B cell (primary cell): ENCODE results near the gene NAGPA. TPM values are rescaled to one million over a fixed set of nuclear protein-coding genes. Genes with fewer than 3 reads are reported as not detected.
A peak's percentile ranks its signal among the peaks of the same experiment; 100 is the strongest.

ENCODE experiments used
- ATAC-seq: fragments of 200-7000 bp; cut with Tn5 transposase; one replicate; pipeline ENCODE4 v1.10.0; 2021; ENCODE audit warnings: low read depth, mild to moderate bottlenecking, moderate number of reproducible peaks, moderate library complexity
- CTCF ChIA-PET: fragments of 350-600 bp; sonication (Branson Sonifier 250); formaldehyde crosslinking; loops from one replicate; lab custom pipeline; 2021; ENCODE audit warnings: antibody characterized with exemption, inconsistent platforms; lab: Charles Lee
- POLR2A ChIA-PET: fragments of 350-600 bp; sonication (Branson Sonifier 250); formaldehyde crosslinking; loops from one replicate; lab custom pipeline; 2021; ENCODE audit warnings: antibody characterized with exemption; lab: Charles Lee
- DNase-seq: peaks from one replicate; pipeline ENCODE4 v3.0.0; 2013
- H2AFZ ChIP-seq: 2 replicates; pipeline ENCODE4 v1.6.1; 2012; ENCODE audit warnings: mild to moderate bottlenecking, low read depth, low read length; ENCODE audit not compliant: insufficient read depth, poor library complexity, severe bottlenecking
- H3K27ac ChIP-seq, 2 donors: 1 replicate in 1 of 2; 2 replicates in 1 of 2; pipeline ENCODE4 v1.5.1; 2012 to 2013; ENCODE audit warnings: low read length in 2 of 2, mild to moderate bottlenecking in 2 of 2, moderate library complexity in 1 of 2
- H3K27me3 ChIP-seq, 4 experiments: fragments of 200-600 bp in 1 of 4; sonication (generic) in 1 of 4; replicated peaks in 1 of 4; 1 replicate in 2 of 4; 2 replicates in 2 of 4; pipeline versions ENCODE4 v1.6.1 to v1.7.0; 2013 to 2016; ENCODE audit warnings: low read length in 3 of 4, mild to moderate bottlenecking in 2 of 4, mixed read lengths in 1 of 4, moderate library complexity in 1 of 4; ENCODE audit not compliant: insufficient read depth in 4 of 4, control insufficient read depth in 3 of 4; ENCODE audit errors: control extremely low read depth in 1 of 4
- H3K36me3 ChIP-seq, 2 experiments: replicated peaks in 1 of 2; 1 replicate in 1 of 2; 2 replicates in 1 of 2; pipeline versions ENCODE4 v1.6.1 to v1.7.1; 2013; ENCODE audit warnings: low read length in 1 of 2; ENCODE audit not compliant: insufficient read depth in 2 of 2, control insufficient read depth in 1 of 2; ENCODE audit errors: control extremely low read depth in 1 of 2, extremely low read depth in 1 of 2
- H3K4me1 ChIP-seq, 2 donors: fragments of 200-600 bp in 1 of 2; sonication (generic) in 1 of 2; 1 replicate in 1 of 2; 2 replicates in 1 of 2; pipeline versions ENCODE4 v1.5.1 to v1.6.1; 2013 to 2017; ENCODE audit warnings: low read length in 2 of 2; ENCODE audit not compliant: control insufficient read depth in 2 of 2, insufficient read depth in 2 of 2
- H3K4me2 ChIP-seq: replicated peaks from 2 replicates; pipeline ENCODE3; 2012; ENCODE audit warnings: mild to moderate bottlenecking, low read depth, low read length; ENCODE audit not compliant: poor library complexity, severe bottlenecking
- H3K4me3 ChIP-seq, 5 experiments: fragments of 200-600 bp in 1 of 5; sonication (generic) in 1 of 5; 1 replicate in 3 of 5; 2 replicates in 2 of 5; pipeline versions ENCODE4 v1.5.1 to v1.7.0; 2011 to 2016; ENCODE audit warnings: low read length in 4 of 5, mild to moderate bottlenecking in 4 of 5, low read depth in 2 of 5, control low read depth in 1 of 5, moderate library complexity in 1 of 5; ENCODE audit not compliant: insufficient read depth in 1 of 5; ENCODE audit errors: control extremely low read depth in 1 of 5, extremely low read depth in 1 of 5
- H3K79me2 ChIP-seq: fragments of 200-600 bp; sonication (generic); one replicate; pipeline ENCODE4 v1.6.0; 2016; ENCODE audit warnings: low read length; ENCODE audit not compliant: control insufficient read depth, insufficient read depth
- H3K9ac ChIP-seq: fragments of 200-600 bp; sonication (generic); 2 replicates; pipeline ENCODE4 v1.6.1; 2017; ENCODE audit warnings: mild to moderate bottlenecking, low read length, moderate library complexity
- H3K9me3 ChIP-seq, 3 donors: one replicate each; pipeline versions ENCODE4 v1.6.1 to v1.7.1; 2013; ENCODE audit warnings: low read length in 2 of 3; ENCODE audit not compliant: control insufficient read depth in 2 of 3, insufficient read depth in 1 of 3; ENCODE audit errors: control extremely low read depth in 1 of 3
- H4K20me1 ChIP-seq: 2 replicates; pipeline ENCODE4 v1.6.0; 2012; ENCODE audit warnings: mild to moderate bottlenecking, low read length; ENCODE audit not compliant: insufficient read depth, control insufficient read depth, poor library complexity, severe bottlenecking
- H3K27ac Mint-ChIP-seq: one replicate; pipeline ENCODE4 v1.8.0; 2021; ENCODE audit warnings: mixed read lengths
- H3K27me3 Mint-ChIP-seq: one replicate; pipeline ENCODE4 v1.8.0; 2021; ENCODE audit warnings: mixed read lengths
- H3K4me1 Mint-ChIP-seq: one replicate; pipeline ENCODE4 v1.8.0; 2021; ENCODE audit warnings: mixed read lengths
- H3K4me3 Mint-ChIP-seq: one replicate; pipeline ENCODE4 v1.8.0; 2021; ENCODE audit warnings: mixed read lengths
- H3K9me3 Mint-ChIP-seq: one replicate; pipeline ENCODE4 v1.8.0; 2022; ENCODE audit warnings: mixed read lengths; ENCODE audit not compliant: insufficient read depth
- EZH2 ChIP-seq: IDR thresholded peaks from 2 replicates; pipeline ENCODE4 v1.6.1; 2012; ENCODE audit warnings: borderline replicate concordance, low read depth, mild to moderate bottlenecking, moderate library complexity, low read length; ENCODE audit not compliant: insufficient read depth, poor library complexity, severe bottlenecking
- whole genome bisulfite sequencing: methylation state at CpG from one replicate; pipeline ENCODE4 v1.1.5; 2013; ENCODE audit warnings: missing lambda C conversion rate; ENCODE audit not compliant: insufficient coverage; 5-methylcytosine and 5-hydroxymethylcytosine counted together
- intact Hi-C: fragments of 100-400 bp; cut with micrococcal nuclease; formaldehyde crosslinking; loops from one replicate; pipeline ENCODE4 v1.10.0; 2022
- polyA plus RNA-seq: library from polyadenylated mRNA; depleted of rRNA; stranded (reverse); fragments of >200 nt; gene quantifications from 2 replicates; pipeline ENCODE4 v1.2.3, GENCODE V29; 2012
- total RNA-seq, 2 donors: library from RNA; stranded (reverse); fragments of 120-200 nt in 1 of 2; gene quantifications; 1 replicate in 1 of 2; 2 replicates in 1 of 2; pipeline versions ENCODE4 v1.2.3 to v1.2.4, GENCODE V29; 2013 to 2022
- TF ChIP-seq, protein P1 (sequence below): fragments of 200-600 bp; IDR thresholded peaks from one replicate; pipeline ENCODE4 v1.8.0; 2022; ENCODE audit warnings: antibody characterized with exemption, mild to moderate bottlenecking

The NAGPA gene
- total and polyA plus RNA-seq, 2 donors (not counting 1 experiment from before 2014, with no cell fraction given) = 38.4 to 38.6 TPM

DNA sequence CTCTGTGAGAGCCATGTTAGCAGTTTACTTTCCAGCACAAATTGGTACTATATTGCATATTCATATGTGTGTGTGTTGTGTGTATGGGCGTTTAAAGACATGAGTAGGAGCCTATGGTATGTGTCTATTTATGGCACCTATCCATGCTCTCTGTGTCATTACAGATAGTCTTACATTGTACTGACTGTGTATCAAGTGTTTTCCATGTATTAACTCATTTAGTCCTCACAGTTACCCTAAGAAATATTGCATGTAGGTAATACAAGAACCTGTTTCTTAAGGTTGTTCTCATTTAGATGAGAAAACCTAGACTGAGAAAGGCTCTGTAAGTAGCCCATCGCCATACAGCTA is 39.5 kb upstream of the NAGPA start:
- no CpG with 5 or more reads among the region's 2 CpGs for WGBS
- peaks cover 15% of the 10 kb centered on the region for H3K79me2 ChIP-seq
- Mint-ChIP-seq H3K27ac (peak overlapping the region; percentile 60), H3K27me3 (no peaks in the 10 kb centered on the region), H3K4me1 (peaks cover 27% of the 10 kb centered on the region), H3K4me3 (peak overlapping the region; percentile 98), H3K9me3 (no peaks in the 10 kb centered on the region)
- peaks cover 5% of the 10 kb centered on the region for H4K20me1 ChIP-seq
- no peak overlapping the region for H3K4me2 ChIP-seq
- no peaks in the 10 kb centered on the region for H3K9me3 ChIP-seq
- no peak for DNase-seq
- no peaks in the 10 kb centered on the region for H3K27me3 ChIP-seq
- no peak overlapping the region for H3K4me3 ChIP-seq
- H3K36me3 ChIP-seq = peaks cover 0 to 26% of the 10 kb centered on the region in 2 experiments
- CTCF ChIA-PET = interaction anchor here (1.3 kb wide), 1 partner anchor 25 kb away, joined by 3 read pairs; no protein-coding TSS in a partner anchor
- ATAC-seq = no peak
- no peak overlapping the region for H3K27ac ChIP-seq
- intact Hi-C loops = loop anchor here (5.0 kb wide), 1 partner anchor 271 kb away; the partner anchor contains the start of gene ROGDI
- no peak overlapping the region for H3K9ac ChIP-seq
- POLR2A ChIA-PET = no interaction called here
- no peak overlapping the region for H2AFZ ChIP-seq
- H3K4me1 ChIP-seq = peaks cover 14 to 18% of the 10 kb centered on the region in 2 donors
- TF ChIP-seq EZH2 = no peak
- TF ChIP-seq, protein P1, sequence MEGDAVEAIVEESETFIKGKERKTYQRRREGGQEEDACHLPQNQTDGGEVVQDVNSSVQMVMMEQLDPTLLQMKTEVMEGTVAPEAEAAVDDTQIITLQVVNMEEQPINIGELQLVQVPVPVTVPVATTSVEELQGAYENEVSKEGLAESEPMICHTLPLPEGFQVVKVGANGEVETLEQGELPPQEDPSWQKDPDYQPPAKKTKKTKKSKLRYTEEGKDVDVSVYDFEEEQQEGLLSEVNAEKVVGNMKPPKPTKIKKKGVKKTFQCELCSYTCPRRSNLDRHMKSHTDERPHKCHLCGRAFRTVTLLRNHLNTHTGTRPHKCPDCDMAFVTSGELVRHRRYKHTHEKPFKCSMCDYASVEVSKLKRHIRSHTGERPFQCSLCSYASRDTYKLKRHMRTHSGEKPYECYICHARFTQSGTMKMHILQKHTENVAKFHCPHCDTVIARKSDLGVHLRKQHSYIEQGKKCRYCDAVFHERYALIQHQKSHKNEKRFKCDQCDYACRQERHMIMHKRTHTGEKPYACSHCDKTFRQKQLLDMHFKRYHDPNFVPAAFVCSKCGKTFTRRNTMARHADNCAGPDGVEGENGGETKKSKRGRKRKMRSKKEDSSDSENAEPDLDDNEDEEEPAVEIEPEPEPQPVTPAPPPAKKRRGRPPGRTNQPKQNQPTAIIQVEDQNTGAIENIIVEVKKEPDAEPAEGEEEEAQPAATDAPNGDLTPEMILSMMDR = no peak
